Uterus (tissue), 2 donors: ENCODE results near the gene ANKDD1A.

Experiments
- POLR2A ChIP-seq, 2 donors: fragments of 450-650 bp; IDR thresholded peaks; one replicate each; pipeline ENCODE4 v1.6.1; 2016; ENCODE audit warnings: antibody characterized with exemption in 2 of 2, mild to moderate bottlenecking in 1 of 2, moderate library complexity in 1 of 2
- TF ChIP-seq, protein P1 (sequence below), 4 experiments: fragments of 200-600 bp in 2 of 4; fragments of 450-650 bp in 2 of 4; sonication (generic) in 2 of 4; IDR thresholded peaks; one replicate each; pipeline ENCODE4 v1.5.1; 2016 to 2019; ENCODE audit warnings: antibody characterized with exemption in 4 of 4, mild to moderate bottlenecking in 2 of 4, moderate library complexity in 1 of 4

DNA sequence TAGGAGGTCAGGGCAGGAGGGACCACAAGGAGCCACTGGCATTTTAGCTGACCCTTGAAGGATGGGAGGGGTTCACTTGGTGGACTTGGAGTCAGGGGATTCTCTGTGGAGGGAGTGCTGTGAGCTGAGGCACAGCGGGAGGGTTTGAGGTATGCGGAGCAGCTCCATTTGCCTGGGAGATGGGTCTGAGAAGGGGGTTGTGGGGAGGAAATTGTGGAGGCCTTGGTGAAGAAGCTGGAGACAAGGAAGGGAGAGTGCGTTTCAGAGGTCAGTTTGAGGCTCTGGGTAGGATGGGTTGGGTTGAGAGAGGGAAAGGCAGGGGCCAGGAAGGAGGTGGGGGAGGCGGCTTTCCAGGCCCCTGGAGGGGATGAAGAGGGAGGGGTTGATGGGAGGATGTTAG lies 49.7 kb upstream of the ANKDD1A start:
- TF ChIP-seq, protein P1, sequence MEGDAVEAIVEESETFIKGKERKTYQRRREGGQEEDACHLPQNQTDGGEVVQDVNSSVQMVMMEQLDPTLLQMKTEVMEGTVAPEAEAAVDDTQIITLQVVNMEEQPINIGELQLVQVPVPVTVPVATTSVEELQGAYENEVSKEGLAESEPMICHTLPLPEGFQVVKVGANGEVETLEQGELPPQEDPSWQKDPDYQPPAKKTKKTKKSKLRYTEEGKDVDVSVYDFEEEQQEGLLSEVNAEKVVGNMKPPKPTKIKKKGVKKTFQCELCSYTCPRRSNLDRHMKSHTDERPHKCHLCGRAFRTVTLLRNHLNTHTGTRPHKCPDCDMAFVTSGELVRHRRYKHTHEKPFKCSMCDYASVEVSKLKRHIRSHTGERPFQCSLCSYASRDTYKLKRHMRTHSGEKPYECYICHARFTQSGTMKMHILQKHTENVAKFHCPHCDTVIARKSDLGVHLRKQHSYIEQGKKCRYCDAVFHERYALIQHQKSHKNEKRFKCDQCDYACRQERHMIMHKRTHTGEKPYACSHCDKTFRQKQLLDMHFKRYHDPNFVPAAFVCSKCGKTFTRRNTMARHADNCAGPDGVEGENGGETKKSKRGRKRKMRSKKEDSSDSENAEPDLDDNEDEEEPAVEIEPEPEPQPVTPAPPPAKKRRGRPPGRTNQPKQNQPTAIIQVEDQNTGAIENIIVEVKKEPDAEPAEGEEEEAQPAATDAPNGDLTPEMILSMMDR (IDR thresholded peaks at IDR 0.05) = no peak
- no peak for TF ChIP-seq POLR2A (IDR thresholded peaks at IDR 0.05)
